CD14-positive monocyte (primary cell): ENCODE data around the gene C12orf75. TPM values are rescaled to one million over a fixed set of nuclear protein-coding genes. Genes with fewer than 3 reads are reported as not detected.

Source experiments
- DNase-seq, 3 donors: peaks; one replicate each; pipeline ENCODE4 v3.0.0-alpha.2; 2011 to 2022
- H2AFZ ChIP-seq: 2 replicates; pipeline ENCODE4 v1.6.0; 2012; ENCODE audit warnings: mild to moderate bottlenecking, low read depth, low read length, inconsistent platforms; ENCODE audit not compliant: insufficient read depth, poor library complexity, severe bottlenecking
- H3K27ac ChIP-seq, 2 donors: 1 replicate in 1 of 2; 2 replicates in 1 of 2; pipeline ENCODE4 v1.5.1; 2012 to 2013; ENCODE audit warnings: low read length in 2 of 2, control low read depth in 1 of 2, inconsistent platforms in 1 of 2, low read depth in 1 of 2, mild to moderate bottlenecking in 1 of 2
- H3K27me3 ChIP-seq, 2 donors: one replicate each; pipeline versions ENCODE4 v1.6.0 to v1.6.1; 2011 to 2013; ENCODE audit warnings: low read length in 2 of 2; ENCODE audit not compliant: control insufficient read depth in 2 of 2, insufficient read depth in 2 of 2
- H3K36me3 ChIP-seq, 2 donors: replicated peaks in 1 of 2; 1 replicate in 1 of 2; 2 replicates in 1 of 2; pipeline versions ENCODE4 v1.5.1 to v1.6.1; 2012 to 2013; ENCODE audit warnings: low read length in 2 of 2, control low read depth in 1 of 2, inconsistent platforms in 1 of 2, mild to moderate bottlenecking in 1 of 2; ENCODE audit not compliant: insufficient read depth in 2 of 2, control insufficient read depth in 1 of 2
- H3K4me1 ChIP-seq, 2 donors: 1 replicate in 1 of 2; 2 replicates in 1 of 2; pipeline versions ENCODE4 v1.5.1 to v1.6.1; 2012 to 2013; ENCODE audit warnings: low read length in 2 of 2, control low read depth in 1 of 2, inconsistent platforms in 1 of 2, mild to moderate bottlenecking in 1 of 2, moderate library complexity in 1 of 2; ENCODE audit not compliant: insufficient read depth in 2 of 2, control insufficient read depth in 1 of 2
- H3K4me2 ChIP-seq: replicated peaks from 2 replicates; pipeline ENCODE3; 2012; ENCODE audit warnings: low read length, moderate library complexity, mild to moderate bottlenecking; ENCODE audit not compliant: poor library complexity, severe bottlenecking; ENCODE audit errors: extremely low read depth
- H3K4me3 ChIP-seq, 3 experiments: fragments of 200-600 bp in 1 of 3; sonication (generic) in 1 of 3; replicated peaks in 1 of 3; 1 replicate in 2 of 3; 2 replicates in 1 of 3; pipeline ENCODE4 v1.5.1; 2011 to 2013; ENCODE audit warnings: low read length in 3 of 3, mild to moderate bottlenecking in 3 of 3, control low read depth in 2 of 3, low read depth in 2 of 3, inconsistent platforms in 1 of 3, moderate library complexity in 1 of 3
- H3K79me2 ChIP-seq: 2 replicates; pipeline ENCODE4 v1.6.0; 2012; ENCODE audit warnings: mild to moderate bottlenecking, control low read depth, inconsistent platforms, low read length, moderate library complexity; ENCODE audit not compliant: insufficient read depth
- H3K9ac ChIP-seq: 2 replicates; pipeline ENCODE4 v1.6.0; 2017; ENCODE audit warnings: low read length, mild to moderate bottlenecking; ENCODE audit not compliant: insufficient read depth, poor library complexity, severe bottlenecking
- H3K9me3 ChIP-seq, 2 donors: replicated peaks in 1 of 2; 1 replicate in 1 of 2; 2 replicates in 1 of 2; pipeline versions ENCODE4 v1.5.1 to v1.6.1; 2012 to 2013; ENCODE audit warnings: low read length in 2 of 2, control low read depth in 1 of 2; ENCODE audit not compliant: control insufficient read depth in 1 of 2, insufficient read depth in 1 of 2
- H4K20me1 ChIP-seq: 2 replicates; pipeline ENCODE4 v1.6.0; 2012; ENCODE audit warnings: mild to moderate bottlenecking, low read length, control low read depth, moderate library complexity; ENCODE audit not compliant: insufficient read depth
- H3K27ac Mint-ChIP-seq, 7 donors: one replicate each; pipeline ENCODE4 v1.8.0; 2020; ENCODE audit warnings: mild to moderate bottlenecking in 7 of 7, mixed read lengths in 7 of 7, moderate library complexity in 6 of 7, inconsistent platforms in 2 of 7
- H3K27me3 Mint-ChIP-seq, 3 donors: one replicate each; pipeline ENCODE4 v1.8.0; 2021 to 2022; ENCODE audit warnings: low read depth in 3 of 3, mild to moderate bottlenecking in 3 of 3, mixed read lengths in 3 of 3, moderate library complexity in 3 of 3, inconsistent platforms in 1 of 3
- H3K36me3 Mint-ChIP-seq, 2 donors: one replicate each; pipeline ENCODE4 v1.8.0; 2020; ENCODE audit warnings: mixed read lengths in 2 of 2, inconsistent platforms in 1 of 2, mild to moderate bottlenecking in 1 of 2
- H3K4me1 Mint-ChIP-seq: one replicate; pipeline ENCODE4 v1.8.0; 2020; ENCODE audit warnings: mild to moderate bottlenecking, mixed read lengths
- H3K4me3 Mint-ChIP-seq, 2 donors: one replicate each; pipeline ENCODE4 v1.8.0; 2020; ENCODE audit warnings: mild to moderate bottlenecking in 2 of 2, mixed read lengths in 2 of 2, moderate library complexity in 1 of 2
- H3K9me3 Mint-ChIP-seq, 7 donors: one replicate each; pipeline ENCODE4 v1.8.0; 2020 to 2022; ENCODE audit warnings: mixed read lengths in 7 of 7, mild to moderate bottlenecking in 6 of 7, moderate library complexity in 6 of 7, inconsistent platforms in 2 of 7
- WGBS: methylation state at CpG from one replicate; pipeline ENCODE4 v1.1.5; 2013; ENCODE audit warnings: missing lambda C conversion rate; ENCODE audit not compliant: insufficient coverage; 5-methylcytosine and 5-hydroxymethylcytosine counted together
- intact Hi-C, 2 donors: fragments of 100-400 bp; cut with micrococcal nuclease; formaldehyde crosslinking; loops; one replicate each; pipeline versions ENCODE4 v1.15.0 to v1.15.1; 2023
- polyA plus RNA-seq, 3 donors: library from polyadenylated mRNA; depleted of rRNA in 1 of 3; unstranded in 2 of 3; stranded (reverse) in 1 of 3; fragments of 300-500 nt in 2 of 3; fragments of >200 nt in 1 of 3; fragmentation: Illumina TruSeq in 2 of 3; gene quantifications; 1 replicate in 2 of 3; 2 replicates in 1 of 3; pipeline ENCODE4 v1.2.3, GENCODE V29; 2012 to 2021
- TF ChIP-seq, protein P1 (sequence below): fragments of 200-600 bp; IDR thresholded peaks from one replicate; pipeline ENCODE4 v1.8.0; 2022; ENCODE audit warnings: antibody characterized with exemption, mild to moderate bottlenecking

The C12orf75 gene
- polyA plus RNA-seq, 3 donors: 0.45 to 0.73 (median 0.73) TPM

DNA sequence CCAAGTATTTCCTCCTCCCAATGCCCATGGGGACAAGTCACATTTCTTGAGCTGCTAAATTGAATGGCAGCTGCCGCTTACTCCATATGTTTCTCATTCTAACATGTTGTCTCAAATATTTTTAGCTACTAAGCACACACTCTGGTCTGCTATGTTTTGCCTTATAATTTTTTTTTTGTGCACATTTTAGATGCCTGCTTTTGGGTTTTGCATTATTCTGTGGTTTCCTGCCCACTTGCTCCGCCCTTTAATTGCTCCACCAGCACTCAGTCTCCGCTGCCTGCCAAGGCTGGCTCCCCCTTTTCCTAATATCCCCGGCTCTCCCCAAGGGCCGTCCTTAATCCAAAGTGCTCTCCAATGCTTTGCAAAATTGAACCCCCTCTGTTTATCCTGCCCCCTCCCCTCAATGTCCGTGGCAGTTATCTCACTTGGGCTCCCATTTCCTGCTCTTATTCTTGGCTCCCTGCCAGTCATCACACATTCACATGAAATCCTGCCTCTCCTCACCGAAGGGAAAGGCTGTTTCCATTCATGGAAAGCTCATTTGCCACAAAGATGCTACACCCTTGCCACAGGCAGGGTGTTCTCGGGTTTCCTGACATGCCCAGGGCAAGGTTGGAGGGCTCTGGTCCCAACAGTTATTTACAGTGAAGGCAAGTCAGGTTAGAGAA lies 79.4 kb downstream of the C12orf75 start:
- peak overlapping the region in 1 of 7 donors; percentile 35 for H3K27ac Mint-ChIP-seq
- no peak overlapping the region for H3K27ac ChIP-seq
- peaks cover 0 to 5% (median 2%) of the 10 kb centered on the region in 7 donors for H3K9me3 Mint-ChIP-seq
- intact Hi-C loops: no loop called here
- peaks cover 18 to 42% (median 30%) of the 10 kb centered on the region in 3 donors for H3K27me3 Mint-ChIP-seq
- no peaks in the 10 kb centered on the region for H3K36me3 Mint-ChIP-seq
- DNase-seq: no peak
- no peaks in the 10 kb centered on the region for H3K9me3 ChIP-seq
- H3K4me3 Mint-ChIP-seq: peak overlapping the region; percentile 13 to 83
- no peaks in the 10 kb centered on the region for H3K36me3 ChIP-seq
- no peak overlapping the region for H3K9ac ChIP-seq
- peaks cover 12 to 33% of the 10 kb centered on the region in 2 donors for H3K27me3 ChIP-seq
- no peaks in the 10 kb centered on the region for H3K79me2 ChIP-seq
- H3K4me2 ChIP-seq: peak overlapping the region; percentile 52
- H4K20me1 ChIP-seq: no peaks in the 10 kb centered on the region
- peak overlapping the region in 1 of 3 experiments; percentile 26 for H3K4me3 ChIP-seq
- 0% methylated on average over 7 of the region's 8 CpGs for WGBS
- peaks cover 12% of the 10 kb centered on the region for H3K4me1 Mint-ChIP-seq
- TF ChIP-seq, protein P1, sequence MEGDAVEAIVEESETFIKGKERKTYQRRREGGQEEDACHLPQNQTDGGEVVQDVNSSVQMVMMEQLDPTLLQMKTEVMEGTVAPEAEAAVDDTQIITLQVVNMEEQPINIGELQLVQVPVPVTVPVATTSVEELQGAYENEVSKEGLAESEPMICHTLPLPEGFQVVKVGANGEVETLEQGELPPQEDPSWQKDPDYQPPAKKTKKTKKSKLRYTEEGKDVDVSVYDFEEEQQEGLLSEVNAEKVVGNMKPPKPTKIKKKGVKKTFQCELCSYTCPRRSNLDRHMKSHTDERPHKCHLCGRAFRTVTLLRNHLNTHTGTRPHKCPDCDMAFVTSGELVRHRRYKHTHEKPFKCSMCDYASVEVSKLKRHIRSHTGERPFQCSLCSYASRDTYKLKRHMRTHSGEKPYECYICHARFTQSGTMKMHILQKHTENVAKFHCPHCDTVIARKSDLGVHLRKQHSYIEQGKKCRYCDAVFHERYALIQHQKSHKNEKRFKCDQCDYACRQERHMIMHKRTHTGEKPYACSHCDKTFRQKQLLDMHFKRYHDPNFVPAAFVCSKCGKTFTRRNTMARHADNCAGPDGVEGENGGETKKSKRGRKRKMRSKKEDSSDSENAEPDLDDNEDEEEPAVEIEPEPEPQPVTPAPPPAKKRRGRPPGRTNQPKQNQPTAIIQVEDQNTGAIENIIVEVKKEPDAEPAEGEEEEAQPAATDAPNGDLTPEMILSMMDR: no peak
- H2AFZ ChIP-seq: peak overlapping the region; percentile 6
- peaks cover 8 to 9% of the 10 kb centered on the region in 2 donors for H3K4me1 ChIP-seq

DNA sequence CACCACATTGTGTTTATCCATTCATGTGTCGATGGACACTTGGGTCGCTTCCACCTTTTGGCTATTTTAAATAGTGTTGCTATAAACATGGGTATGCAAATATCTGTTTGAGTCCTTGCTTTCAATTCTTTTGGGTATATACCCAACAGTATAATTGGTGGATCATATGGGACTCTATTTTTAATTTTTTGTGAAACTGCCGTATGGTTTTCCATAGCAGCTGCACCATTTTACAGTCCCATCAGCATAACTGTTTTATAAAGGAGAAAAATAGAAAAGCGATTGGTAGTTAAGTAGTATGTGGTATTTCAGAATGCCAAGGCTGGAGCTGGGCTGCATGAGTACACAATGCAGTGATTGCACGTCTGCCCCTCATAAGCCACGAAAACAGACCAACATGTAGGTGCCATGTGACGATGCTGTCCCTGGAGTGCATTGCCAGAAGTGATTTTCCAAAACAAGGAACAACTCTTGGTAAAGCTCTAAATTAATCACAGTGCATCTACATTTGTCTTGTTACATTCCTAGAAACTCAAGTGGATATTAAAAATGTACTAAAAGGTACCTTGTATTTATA lies 83.5 kb downstream of the C12orf75 start:
- H4K20me1 ChIP-seq: no peaks in the 10 kb centered on the region
- H3K27me3 Mint-ChIP-seq: peaks cover 26 to 45% (median 34%) of the 10 kb centered on the region in 3 donors
- no peak for DNase-seq
- peaks cover 15 to 29% of the 10 kb centered on the region in 2 donors for H3K27me3 ChIP-seq
- intact Hi-C loops: no loop called here
- no peaks in the 10 kb centered on the region for H3K79me2 ChIP-seq
- H3K4me3 Mint-ChIP-seq: no peak overlapping the region
- no peaks in the 10 kb centered on the region for H3K36me3 Mint-ChIP-seq
- H3K27ac ChIP-seq: no peak overlapping the region
- no peak overlapping the region for H3K4me3 ChIP-seq
- H3K27ac Mint-ChIP-seq: no peak overlapping the region
- H3K4me1 Mint-ChIP-seq: peaks cover 12% of the 10 kb centered on the region
- no peak overlapping the region for H3K4me2 ChIP-seq
- TF ChIP-seq, protein P1: no peak
- no peaks in the 10 kb centered on the region for H3K36me3 ChIP-seq
- peaks cover 0 to 2% (median 0%) of the 10 kb centered on the region in 7 donors for H3K9me3 Mint-ChIP-seq
- peaks cover 8 to 9% of the 10 kb centered on the region in 2 donors for H3K4me1 ChIP-seq
- no peaks in the 10 kb centered on the region for H3K9me3 ChIP-seq
- H2AFZ ChIP-seq: no peak overlapping the region
- 90% methylated on average over 3 of the region's 7 CpGs for WGBS
- H3K9ac ChIP-seq: no peak overlapping the region
